Testis (tissue), 3 donors: Measurements from ENCODE around the gene APOL6. TPM values are rescaled to one million over a fixed set of nuclear protein-coding genes. Genes with fewer than 3 reads are reported as not detected.

Experiments used
- DNase-seq: peaks from one replicate; pipeline ENCODE4 v3.0.0-alpha.2; 2019
- H3K27ac ChIP-seq, 2 donors: fragments of 200-600 bp; sonication (generic); one replicate each; pipeline ENCODE4 v1.5.1; 2019
- H3K27me3 ChIP-seq: fragments of 200-600 bp; sonication (generic); one replicate; pipeline ENCODE4 v1.5.1; 2019
- H3K36me3 ChIP-seq: fragments of 200-600 bp; sonication (generic); one replicate; pipeline ENCODE4 v1.5.1; 2017; ENCODE audit warnings: low read depth; ENCODE audit errors: missing control alignments
- H3K4me1 ChIP-seq: fragments of 200-600 bp; sonication (generic); one replicate; pipeline ENCODE4 v1.5.1; 2019
- H3K4me3 ChIP-seq, 2 donors: fragments of 200-600 bp; sonication (generic); one replicate each; pipeline ENCODE4 v1.5.1; 2017 to 2019
- H3K9me3 ChIP-seq: fragments of 200-600 bp; sonication (generic); one replicate; pipeline ENCODE4 v1.5.1; 2017
- POLR2A ChIP-seq: fragments of 450-650 bp; IDR thresholded peaks from one replicate; pipeline ENCODE4 v1.6.1; 2017; ENCODE audit warnings: antibody characterized with exemption, mild to moderate bottlenecking, moderate library complexity
- WGBS, 2 donors: methylation state at CpG; one replicate each; pipeline ENCODE4 v1.1.5; 2018; 5-methylcytosine and 5-hydroxymethylcytosine counted together
- intact Hi-C: fragments of 100-400 bp; cut with DNase I; formaldehyde crosslinking; loops from one replicate; pipeline ENCODE4 v1.15.1; 2023; ENCODE audit warnings: low total_unique reads
- polyA plus RNA-seq: library from polyadenylated mRNA; stranded (reverse); fragments of 350-450 nt; fragmentation: Illumina TruSeq; extraction: RNeasy Lipid Tissue Mini Kit (QIAGEN cat#74804); gene quantifications from one replicate; pipeline ENCODE4 v1.2.3, GENCODE V29; 2014; ENCODE audit warnings: low read depth, low replicate concordance; ENCODE audit not compliant: insufficient read depth
- total RNA-seq, 2 donors: library from RNA; depleted of rRNA; stranded (reverse); fragments of >200 nt; gene quantifications; one replicate each; pipeline ENCODE4 v1.2.3, GENCODE V29; 2016
- TF ChIP-seq, protein P1 (sequence below), 3 experiments: fragments of 450-650 bp in 2 of 3; fragments of 200-600 bp in 1 of 3; sonication (generic) in 1 of 3; IDR thresholded peaks; one replicate each; pipeline ENCODE4 v1.5.1; 2016 to 2019; ENCODE audit warnings: antibody characterized with exemption in 3 of 3, mild to moderate bottlenecking in 2 of 3, moderate library complexity in 1 of 3

The APOL6 gene
- total and polyA plus RNA-seq, 3 donors from 2014 or later = 2.2 to 3.6 (median 2.8) TPM

DNA sequence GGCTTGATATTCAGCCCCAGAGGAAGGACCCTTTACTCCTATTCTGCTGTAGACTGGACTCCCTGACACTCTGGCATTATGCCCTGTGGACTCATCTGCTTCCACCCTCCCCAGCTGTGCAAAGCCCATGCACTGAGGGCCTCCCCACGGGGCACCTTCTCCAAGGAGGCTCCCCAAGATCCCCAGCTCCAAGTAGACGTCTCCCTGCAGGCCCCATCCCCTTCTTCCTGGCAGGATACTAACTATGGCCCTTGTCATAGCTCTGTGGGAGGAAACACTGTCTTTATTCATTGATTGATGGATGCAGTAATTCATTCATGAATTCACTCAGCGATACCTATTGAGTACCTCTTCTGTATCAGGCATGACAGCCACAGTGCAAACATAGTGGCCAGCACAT, 15.3 kb upstream of the APOL6 start:
- intact Hi-C loops = loop anchor here (10.0 kb wide), 1 partner anchor 202 kb away; no protein-coding TSS in a partner anchor
- 69 to 70% methylated on average over 3 of the region's 3 CpGs for WGBS, 2 donors
- TF ChIP-seq, protein P1, sequence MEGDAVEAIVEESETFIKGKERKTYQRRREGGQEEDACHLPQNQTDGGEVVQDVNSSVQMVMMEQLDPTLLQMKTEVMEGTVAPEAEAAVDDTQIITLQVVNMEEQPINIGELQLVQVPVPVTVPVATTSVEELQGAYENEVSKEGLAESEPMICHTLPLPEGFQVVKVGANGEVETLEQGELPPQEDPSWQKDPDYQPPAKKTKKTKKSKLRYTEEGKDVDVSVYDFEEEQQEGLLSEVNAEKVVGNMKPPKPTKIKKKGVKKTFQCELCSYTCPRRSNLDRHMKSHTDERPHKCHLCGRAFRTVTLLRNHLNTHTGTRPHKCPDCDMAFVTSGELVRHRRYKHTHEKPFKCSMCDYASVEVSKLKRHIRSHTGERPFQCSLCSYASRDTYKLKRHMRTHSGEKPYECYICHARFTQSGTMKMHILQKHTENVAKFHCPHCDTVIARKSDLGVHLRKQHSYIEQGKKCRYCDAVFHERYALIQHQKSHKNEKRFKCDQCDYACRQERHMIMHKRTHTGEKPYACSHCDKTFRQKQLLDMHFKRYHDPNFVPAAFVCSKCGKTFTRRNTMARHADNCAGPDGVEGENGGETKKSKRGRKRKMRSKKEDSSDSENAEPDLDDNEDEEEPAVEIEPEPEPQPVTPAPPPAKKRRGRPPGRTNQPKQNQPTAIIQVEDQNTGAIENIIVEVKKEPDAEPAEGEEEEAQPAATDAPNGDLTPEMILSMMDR (IDR thresholded peaks at IDR 0.05) = no peak
- no peak for TF ChIP-seq POLR2A

DNA sequence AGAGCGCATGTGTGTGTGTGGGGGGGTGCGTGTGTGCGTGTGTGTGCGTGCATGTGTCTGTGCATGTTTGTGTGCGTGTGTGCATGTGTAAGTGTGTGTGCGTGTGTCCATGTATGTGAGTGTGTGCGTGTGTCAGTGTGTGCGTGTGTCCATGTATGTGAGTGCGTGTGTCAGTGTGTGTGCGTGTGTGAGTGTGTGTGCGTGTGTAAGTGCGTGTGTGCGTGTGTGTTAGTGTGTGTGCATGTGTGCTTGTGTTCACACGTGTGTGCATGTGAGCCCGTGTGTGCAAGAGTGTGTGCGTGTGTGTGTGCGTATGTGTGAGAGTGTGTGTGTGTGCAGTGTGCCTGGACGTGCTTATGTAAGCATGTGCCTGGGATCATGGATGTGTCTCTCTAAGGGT, 14.7 kb upstream of the APOL6 start:
- H3K4me3 ChIP-seq = no peak overlapping the region
- H3K27ac ChIP-seq = no peak overlapping the region
- no peak for DNase-seq
- intact Hi-C loops = loop anchor here (10.0 kb wide), 1 partner anchor 201 kb away; no protein-coding TSS in a partner anchor
- TF ChIP-seq, protein P1 (IDR thresholded peaks at IDR 0.05) = no peak
- no peak for TF ChIP-seq POLR2A
- no peaks in the 10 kb centered on the region for H3K27me3 ChIP-seq
- H3K4me1 ChIP-seq = peaks cover 12% of the 10 kb centered on the region
- no peaks in the 10 kb centered on the region for H3K9me3 ChIP-seq
- no peaks in the 10 kb centered on the region for H3K36me3 ChIP-seq
- WGBS, 2 donors = 62 to 74% methylated on average over 18 of the region's 18 CpGs

More for the DNA sequence above, 15.3 kb upstream of the APOL6 start:
- Histone ChIP-seq H3K27me3 (no peaks in the 10 kb centered on the region), H3K9me3 (no peaks in the 10 kb centered on the region), H3K4me1 (peaks cover 9% of the 10 kb centered on the region), H3K36me3 (no peaks in the 10 kb centered on the region), H3K4me3 (no peak overlapping the region), H3K27ac (no peak overlapping the region)
- no peak for DNase-seq

DNA sequence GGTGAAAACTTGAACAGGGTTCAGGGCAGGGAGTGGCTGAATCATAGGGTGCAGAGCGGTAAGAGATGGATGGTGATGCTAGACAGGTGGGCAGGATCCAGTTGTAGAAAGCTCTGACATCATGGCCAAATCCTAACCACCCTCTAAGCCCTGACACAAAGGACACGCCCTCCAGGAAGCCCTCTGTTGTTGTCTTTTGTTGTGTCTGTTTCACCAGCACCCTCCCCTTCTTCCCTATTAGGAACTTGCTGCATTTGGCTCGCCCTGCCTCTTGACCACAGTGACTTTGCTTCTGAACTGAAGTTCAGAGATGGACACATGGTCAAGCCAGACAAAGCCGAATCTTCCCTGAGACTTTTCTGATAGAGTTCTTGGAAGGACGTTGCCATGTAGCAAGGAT, 14.2 kb upstream of the APOL6 start:
- intact Hi-C loops = loop anchor here (10.0 kb wide), 1 partner anchor 201 kb away; no protein-coding TSS in a partner anchor

DNA sequence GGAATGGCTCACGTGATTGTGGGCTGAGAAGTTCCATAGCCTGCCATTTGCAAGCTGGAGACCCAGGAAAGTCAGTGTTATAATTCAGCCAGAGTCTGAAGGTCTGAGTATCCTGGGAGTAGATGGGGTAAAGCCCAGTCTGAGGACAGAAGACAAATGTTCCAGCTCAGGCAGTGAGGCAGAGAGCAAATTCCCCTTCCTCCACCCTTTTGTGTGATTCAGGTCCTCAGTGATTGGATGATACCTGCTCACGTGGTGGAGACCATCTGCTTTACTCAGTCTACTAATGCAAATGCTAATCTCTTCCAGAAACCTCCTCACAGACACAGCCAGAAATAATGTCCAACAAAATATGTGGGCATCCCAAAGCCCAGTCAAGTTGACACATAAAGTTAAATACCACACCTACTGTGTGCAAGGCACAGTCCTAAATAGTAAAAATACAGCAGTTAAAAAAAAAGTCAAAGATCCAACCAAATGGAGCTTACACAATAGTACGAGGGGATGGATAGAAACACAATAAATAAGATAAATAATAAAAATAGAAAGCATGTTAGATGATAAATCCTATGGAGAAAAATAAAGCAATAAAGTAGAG, 13.2 kb upstream of the APOL6 start:
- Histone ChIP-seq H3K27me3 (no peaks in the 10 kb centered on the region), H3K9me3 (no peaks in the 10 kb centered on the region), H3K36me3 (no peaks in the 10 kb centered on the region), H3K4me1 (peaks cover 15% of the 10 kb centered on the region), H3K27ac (no peak overlapping the region), H3K4me3 (no peak overlapping the region)
- intact Hi-C loops = loop anchor here (10.0 kb wide), 1 partner anchor 200 kb away; no protein-coding TSS in a partner anchor
- TF ChIP-seq POLR2A = no peak
- TF ChIP-seq, protein P1 (IDR thresholded peaks at IDR 0.05) = no peak
- no peak for DNase-seq
- whole genome bisulfite sequencing, 2 donors = 85 to 90% methylated on average over 3 of the region's 3 CpGs

More for the DNA sequence above, 14.2 kb upstream of the APOL6 start:
- no peaks in the 10 kb centered on the region for H3K36me3 ChIP-seq
- H3K9me3 ChIP-seq = no peaks in the 10 kb centered on the region
- H3K4me1 ChIP-seq = peaks cover 15% of the 10 kb centered on the region
- H3K4me3 ChIP-seq = no peak overlapping the region
- 79% methylated on average over 5 of the region's 5 CpGs for WGBS, 2 donors
- H3K27me3 ChIP-seq = no peaks in the 10 kb centered on the region
- DNase-seq = no peak
- H3K27ac ChIP-seq = no peak overlapping the region
- TF ChIP-seq, protein P1 (IDR thresholded peaks at IDR 0.05) = no peak
- no peak for TF ChIP-seq POLR2A

DNA sequence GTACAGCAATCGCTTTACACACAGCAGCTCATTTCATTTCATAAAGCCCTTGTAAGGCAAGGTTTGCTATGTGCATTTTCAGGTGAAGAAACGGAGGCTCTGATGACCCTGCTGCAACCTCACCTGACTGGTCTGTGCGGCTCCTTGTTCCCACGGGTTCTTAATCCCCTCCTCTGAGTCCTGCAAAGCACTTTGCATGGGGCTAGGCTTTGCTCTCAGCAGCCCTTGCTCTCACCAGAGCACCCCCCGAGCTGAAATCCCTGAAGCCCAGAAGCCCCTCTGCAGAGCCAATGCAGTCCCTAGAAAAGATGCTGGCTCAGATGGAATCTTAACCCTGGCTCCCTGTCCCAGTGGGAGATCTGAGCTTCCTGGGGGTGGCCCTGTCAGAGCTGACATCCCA, 11.0 kb upstream of the APOL6 start:
- Histone ChIP-seq H3K27ac (peak overlapping the region; percentile 48 to 78), H3K4me3 (no peak overlapping the region), H3K36me3 (no peaks in the 10 kb centered on the region), H3K9me3 (no peaks in the 10 kb centered on the region), H3K27me3 (no peaks in the 10 kb centered on the region), H3K4me1 (peaks cover 33% of the 10 kb centered on the region)
- intact Hi-C loops = loop anchor here (10.0 kb wide), 1 partner anchor 198 kb away; no protein-coding TSS in a partner anchor
- TF ChIP-seq POLR2A = no peak
- TF ChIP-seq, protein P1 (IDR thresholded peaks at IDR 0.05) = no peak
- no peak for DNase-seq
- WGBS, 2 donors = 80 to 83% methylated on average over 4 to 5 of the region's 5 CpGs
